ENCODE measurements around the gene PCK2. TPM values are rescaled to one million over a fixed set of nuclear protein-coding genes. Genes with fewer than 3 reads are reported as not detected.

PCK2 gene
- total RNA-seq, 1 donor from 2014 or later, result 18.7 TPM

DNA sequence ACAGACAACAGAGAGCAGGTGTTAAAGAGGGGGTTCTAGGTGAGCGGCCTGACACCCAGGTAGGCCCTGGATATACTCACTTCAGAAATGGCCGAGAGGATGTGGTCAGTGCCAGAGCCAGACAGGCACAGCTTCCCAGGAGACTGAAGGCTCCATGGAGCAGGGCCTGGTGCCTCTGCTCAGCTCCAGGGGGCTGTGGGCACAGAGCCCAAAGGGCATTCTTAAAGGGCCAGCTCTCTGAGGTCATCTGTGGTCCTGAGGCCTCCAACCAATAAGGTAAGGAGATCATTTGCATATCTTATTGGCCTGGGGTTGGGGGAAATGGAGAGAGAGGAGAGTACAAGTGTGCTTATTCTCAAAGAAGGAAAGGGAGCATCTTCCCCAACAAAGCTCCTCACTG, 9.7 kb upstream of the PCK2 start:
- Histone ChIP-seq H3K4me3 (no peak overlapping the region), H3K36me3 (no peaks in the 10 kb centered on the region), H3K27ac (no peak overlapping the region), H3K9me3 (no peaks in the 10 kb centered on the region), H3K4me1 (peaks cover 11% of the 10 kb centered on the region), H3K27me3 (no peaks in the 10 kb centered on the region)
- TF ChIP-seq POLR2A (IDR thresholded peaks at IDR 0.05) (no peak), POLR2AphosphoS5 (IDR thresholded peaks at IDR 0.05; ENCODE audit: insufficient read depth in 1 of 2, low read depth in 1 of 2) (no peak)
- TF ChIP-seq, protein P1, sequence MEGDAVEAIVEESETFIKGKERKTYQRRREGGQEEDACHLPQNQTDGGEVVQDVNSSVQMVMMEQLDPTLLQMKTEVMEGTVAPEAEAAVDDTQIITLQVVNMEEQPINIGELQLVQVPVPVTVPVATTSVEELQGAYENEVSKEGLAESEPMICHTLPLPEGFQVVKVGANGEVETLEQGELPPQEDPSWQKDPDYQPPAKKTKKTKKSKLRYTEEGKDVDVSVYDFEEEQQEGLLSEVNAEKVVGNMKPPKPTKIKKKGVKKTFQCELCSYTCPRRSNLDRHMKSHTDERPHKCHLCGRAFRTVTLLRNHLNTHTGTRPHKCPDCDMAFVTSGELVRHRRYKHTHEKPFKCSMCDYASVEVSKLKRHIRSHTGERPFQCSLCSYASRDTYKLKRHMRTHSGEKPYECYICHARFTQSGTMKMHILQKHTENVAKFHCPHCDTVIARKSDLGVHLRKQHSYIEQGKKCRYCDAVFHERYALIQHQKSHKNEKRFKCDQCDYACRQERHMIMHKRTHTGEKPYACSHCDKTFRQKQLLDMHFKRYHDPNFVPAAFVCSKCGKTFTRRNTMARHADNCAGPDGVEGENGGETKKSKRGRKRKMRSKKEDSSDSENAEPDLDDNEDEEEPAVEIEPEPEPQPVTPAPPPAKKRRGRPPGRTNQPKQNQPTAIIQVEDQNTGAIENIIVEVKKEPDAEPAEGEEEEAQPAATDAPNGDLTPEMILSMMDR (IDR thresholded peaks at IDR 0.05), result no peak
- DNase-seq (ENCODE audit: extremely low spot score in 2 of 2), result no peak
- intact Hi-C loops (cut with DNase I), result no loop called here

DNA sequence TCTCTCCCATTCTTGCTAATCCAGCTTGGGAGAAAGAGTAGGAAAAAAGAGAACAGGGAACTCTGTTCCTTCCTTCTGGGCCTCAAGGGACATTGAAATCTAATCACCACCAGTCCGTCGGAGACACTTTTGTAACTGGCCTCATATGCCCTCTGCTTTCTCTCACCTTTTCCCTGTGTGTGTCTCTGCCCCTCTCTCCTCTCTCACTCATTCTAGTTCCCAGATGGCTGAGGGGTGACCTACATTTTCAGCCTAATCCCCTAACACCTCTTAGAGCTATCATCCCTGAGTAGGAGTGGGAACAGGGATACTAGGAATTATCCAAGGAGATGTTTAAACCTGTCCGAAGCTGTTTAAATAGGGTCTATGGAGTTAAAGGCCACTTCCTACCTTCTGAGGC, 8.9 kb upstream of the PCK2 start:
- no peak overlapping the region for H3K4me3 ChIP-seq

DNA sequence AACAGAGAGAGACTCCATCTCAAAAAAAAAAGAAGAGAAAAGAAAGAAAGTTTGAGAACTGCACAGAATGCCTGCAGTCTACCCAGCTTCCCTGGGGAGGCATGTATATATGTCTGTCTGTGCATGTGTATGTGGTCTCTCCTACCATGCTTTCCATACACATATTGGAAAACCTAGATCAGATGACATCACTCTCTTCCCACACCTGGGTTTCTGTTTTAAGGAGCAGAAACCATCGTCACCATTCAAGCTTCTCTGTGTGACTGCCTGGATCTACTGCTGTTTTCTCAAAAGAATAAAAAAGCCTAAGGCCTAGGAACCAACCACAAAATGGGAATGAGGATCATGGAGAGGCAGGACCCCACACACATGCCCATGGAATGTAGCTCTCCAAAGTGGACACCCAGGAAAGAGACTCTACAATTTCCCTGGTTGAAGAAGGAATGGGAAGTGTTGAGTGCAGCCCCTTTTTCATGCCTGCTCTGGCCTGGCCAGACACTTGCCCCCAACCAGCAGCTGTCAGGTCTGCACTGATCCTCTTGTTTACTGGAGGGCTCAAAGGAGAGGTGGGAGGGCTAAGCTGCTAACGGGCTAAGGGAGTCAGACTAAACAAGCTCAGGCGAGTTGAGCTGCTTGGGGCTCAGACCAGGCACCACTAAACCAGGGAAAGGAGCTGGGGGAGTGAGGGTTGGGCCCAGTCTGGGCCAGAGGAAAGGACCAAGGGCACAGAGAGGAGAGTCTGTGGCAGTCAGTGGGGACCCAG, 7.7 kb upstream of the PCK2 start:
- DNase-seq (ENCODE audit: extremely low spot score in 2 of 2), result no peak
- Histone ChIP-seq H3K27ac (no peak overlapping the region), H3K4me1 (peaks cover 4% of the 10 kb centered on the region), H3K9me3 (no peaks in the 10 kb centered on the region), H3K36me3 (no peaks in the 10 kb centered on the region), H3K27me3 (no peaks in the 10 kb centered on the region), H3K4me3 (no peak overlapping the region)
- TF ChIP-seq POLR2AphosphoS5 (IDR thresholded peaks at IDR 0.05; ENCODE audit: insufficient read depth in 1 of 2, low read depth in 1 of 2), result no peak
- TF ChIP-seq POLR2A (IDR thresholded peaks at IDR 0.05), result no peak
- TF ChIP-seq, protein P1 (IDR thresholded peaks at IDR 0.05), result no peak
- intact Hi-C loops (cut with DNase I), result no loop called here

More for the DNA sequence above, 8.9 kb upstream of the PCK2 start:
- H3K27me3 ChIP-seq, result no peaks in the 10 kb centered on the region
- H3K9me3 ChIP-seq, result no peaks in the 10 kb centered on the region
- no peaks in the 10 kb centered on the region for H3K36me3 ChIP-seq
- no peak for TF ChIP-seq POLR2AphosphoS5 (IDR thresholded peaks at IDR 0.05; ENCODE audit: insufficient read depth in 1 of 2, low read depth in 1 of 2)
- TF ChIP-seq POLR2A (IDR thresholded peaks at IDR 0.05), result no peak
- TF ChIP-seq, protein P1 (IDR thresholded peaks at IDR 0.05), result no peak
- no peak overlapping the region for H3K27ac ChIP-seq
- peaks cover 11% of the 10 kb centered on the region for H3K4me1 ChIP-seq
- no peak for DNase-seq (ENCODE audit: extremely low spot score in 2 of 2)
- intact Hi-C loops (cut with DNase I), result no loop called here

DNA sequence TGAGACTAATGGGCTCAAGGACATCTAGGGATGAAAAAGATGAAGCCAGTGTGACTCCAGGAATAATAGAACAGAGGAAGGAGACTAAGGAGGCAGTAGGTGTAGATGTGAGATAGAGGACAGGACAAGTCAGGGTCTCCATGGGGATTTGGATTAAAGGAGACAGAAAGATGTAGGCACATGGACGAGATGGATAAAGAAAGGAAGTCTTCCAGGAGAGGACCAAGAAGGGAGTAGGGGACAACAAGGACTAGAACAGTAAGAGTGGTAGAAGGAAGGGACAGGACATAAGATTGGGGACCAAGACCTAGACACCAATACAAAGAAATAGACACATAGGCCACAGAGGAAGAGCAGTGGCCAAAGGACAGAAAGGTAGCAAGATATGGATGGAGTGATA, 7.1 kb upstream of the PCK2 start:
- no peaks in the 10 kb centered on the region for H3K4me1 ChIP-seq
- H3K27ac ChIP-seq, result no peak overlapping the region
- no peak for DNase-seq (ENCODE audit: extremely low spot score in 2 of 2)
- H3K4me3 ChIP-seq, result no peak overlapping the region
- no peaks in the 10 kb centered on the region for H3K27me3 ChIP-seq
- intact Hi-C loops (cut with DNase I), result no loop called here
- no peaks in the 10 kb centered on the region for H3K9me3 ChIP-seq
- TF ChIP-seq, protein P1 (IDR thresholded peaks at IDR 0.05), result no peak
- no peak for TF ChIP-seq POLR2A (IDR thresholded peaks at IDR 0.05)
- TF ChIP-seq POLR2AphosphoS5 (IDR thresholded peaks at IDR 0.05; ENCODE audit: insufficient read depth in 1 of 2, low read depth in 1 of 2), result no peak
- H3K36me3 ChIP-seq, result no peaks in the 10 kb centered on the region

DNA sequence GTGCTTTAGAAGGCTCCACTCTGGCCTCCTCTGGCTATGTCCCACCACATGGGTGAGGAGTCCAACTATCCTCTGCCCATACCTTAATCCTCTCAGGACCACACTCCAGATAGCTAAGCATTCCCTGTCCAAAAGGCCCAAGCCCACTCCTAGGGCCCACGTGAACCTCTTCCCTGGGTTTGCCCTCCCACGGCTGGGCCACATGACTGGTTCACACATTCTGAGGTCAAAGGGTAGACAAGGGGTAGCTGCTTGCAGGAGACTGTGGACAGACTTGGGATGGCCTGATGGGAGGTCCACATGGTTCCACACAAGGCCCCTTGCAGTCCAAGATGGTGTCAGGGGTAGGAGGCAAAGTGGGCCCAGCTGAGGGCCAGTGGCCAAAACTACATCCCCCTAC, 6.0 kb upstream of the PCK2 start:
- H3K27ac ChIP-seq, result no peak overlapping the region
- H3K9me3 ChIP-seq, result no peaks in the 10 kb centered on the region
- no peaks in the 10 kb centered on the region for H3K36me3 ChIP-seq
- H3K4me3 ChIP-seq, result no peak overlapping the region
- H3K4me1 ChIP-seq, result peaks cover 2% of the 10 kb centered on the region
- no peaks in the 10 kb centered on the region for H3K27me3 ChIP-seq
- TF ChIP-seq POLR2A (IDR thresholded peaks at IDR 0.05) (no peak), POLR2AphosphoS5 (IDR thresholded peaks at IDR 0.05; ENCODE audit: insufficient read depth in 1 of 2, low read depth in 1 of 2) (no peak)
- TF ChIP-seq, protein P1 (IDR thresholded peaks at IDR 0.05), result no peak
- DNase-seq (ENCODE audit: extremely low spot score in 2 of 2), result no peak
- intact Hi-C loops (cut with DNase I), result no loop called here

All from vagina (tissue), 2 donors.